Neural crest cell (in vitro differentiated cells): Measurements from ENCODE around the gene MYRFL. TPM values are rescaled to one million over a fixed set of nuclear protein-coding genes. Genes with fewer than 3 reads are reported as not detected.

ENCODE experiments used
- DNase-seq: peaks from one replicate; pipeline ENCODE4 v3.0.0; 2021; ENCODE audit warnings: low read depth, mixed read lengths, low spot score
- H3K27ac Mint-ChIP-seq: one replicate; pipeline ENCODE4 v1.8.0; 2021; ENCODE audit warnings: mild to moderate bottlenecking, mixed read lengths; ENCODE audit not compliant: unreplicated experiment
- H3K27me3 Mint-ChIP-seq: 2 replicates; pipeline ENCODE4 v1.8.0; 2021; ENCODE audit warnings: low read depth, mild to moderate bottlenecking, mixed read lengths
- H3K36me3 Mint-ChIP-seq: 2 replicates; pipeline ENCODE4 v1.8.0; 2021; ENCODE audit warnings: low read depth, mild to moderate bottlenecking, mixed read lengths
- H3K4me1 Mint-ChIP-seq: 2 replicates; pipeline ENCODE4 v1.8.0; 2021; ENCODE audit warnings: mixed read lengths
- H3K4me3 Mint-ChIP-seq: one replicate; pipeline ENCODE4 v1.8.0; 2021; ENCODE audit warnings: mild to moderate bottlenecking, mixed read lengths
- H3K9me3 Mint-ChIP-seq: 2 replicates; pipeline ENCODE4 v1.8.0; 2021; ENCODE audit warnings: mixed read lengths
- total RNA-seq: library from RNA; stranded (reverse); gene quantifications from 2 replicates; pipeline ENCODE4 v1.2.1, GENCODE V29; 2021
- TF ChIP-seq, protein P1 (sequence below): fragments of 200-600 bp; sonication (generic); conservative IDR thresholded peaks from 2 replicates; pipeline ENCODE4 v1.5.0; 2021; ENCODE audit warnings: antibody characterized with exemption, mild to moderate bottlenecking

MYRFL gene
- total RNA-seq, 1 donor from 2014 or later: 0.42 TPM

GRCh38 chr12:69836015-69836414, 11.0 kb downstream of the MYRFL start:
- Mint-ChIP-seq H3K4me1 (peaks cover 10% of the 10 kb centered on the region), H3K4me3 (no peak overlapping the region), H3K9me3 (no peaks in the 10 kb centered on the region), H3K27ac (no peak overlapping the region), H3K27me3 (no peaks in the 10 kb centered on the region), H3K36me3 (no peaks in the 10 kb centered on the region)
- TF ChIP-seq, protein P1, sequence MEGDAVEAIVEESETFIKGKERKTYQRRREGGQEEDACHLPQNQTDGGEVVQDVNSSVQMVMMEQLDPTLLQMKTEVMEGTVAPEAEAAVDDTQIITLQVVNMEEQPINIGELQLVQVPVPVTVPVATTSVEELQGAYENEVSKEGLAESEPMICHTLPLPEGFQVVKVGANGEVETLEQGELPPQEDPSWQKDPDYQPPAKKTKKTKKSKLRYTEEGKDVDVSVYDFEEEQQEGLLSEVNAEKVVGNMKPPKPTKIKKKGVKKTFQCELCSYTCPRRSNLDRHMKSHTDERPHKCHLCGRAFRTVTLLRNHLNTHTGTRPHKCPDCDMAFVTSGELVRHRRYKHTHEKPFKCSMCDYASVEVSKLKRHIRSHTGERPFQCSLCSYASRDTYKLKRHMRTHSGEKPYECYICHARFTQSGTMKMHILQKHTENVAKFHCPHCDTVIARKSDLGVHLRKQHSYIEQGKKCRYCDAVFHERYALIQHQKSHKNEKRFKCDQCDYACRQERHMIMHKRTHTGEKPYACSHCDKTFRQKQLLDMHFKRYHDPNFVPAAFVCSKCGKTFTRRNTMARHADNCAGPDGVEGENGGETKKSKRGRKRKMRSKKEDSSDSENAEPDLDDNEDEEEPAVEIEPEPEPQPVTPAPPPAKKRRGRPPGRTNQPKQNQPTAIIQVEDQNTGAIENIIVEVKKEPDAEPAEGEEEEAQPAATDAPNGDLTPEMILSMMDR: no peak
- no peak for DNase-seq

DNA sequence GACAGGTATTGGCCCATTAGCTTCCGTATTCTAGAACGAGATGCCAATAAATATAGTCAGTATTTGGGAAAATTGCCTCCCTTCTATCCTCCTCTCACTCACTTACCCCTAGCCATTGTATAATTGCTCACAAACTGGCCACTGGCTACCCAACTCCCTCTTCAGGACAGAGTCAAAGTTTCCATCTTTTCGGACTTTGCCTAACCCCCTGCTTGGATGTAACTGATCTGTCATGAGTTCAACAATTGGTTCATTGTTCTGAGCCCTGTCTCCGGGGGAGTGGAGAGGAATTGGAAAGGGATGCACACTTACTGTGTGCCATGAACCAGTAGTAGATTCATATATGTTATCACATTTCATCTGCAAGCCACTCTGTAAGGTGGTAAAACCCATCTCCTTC, 12.2 kb downstream of the MYRFL start:
- H3K27me3 Mint-ChIP-seq: no peaks in the 10 kb centered on the region
- no peaks in the 10 kb centered on the region for H3K9me3 Mint-ChIP-seq
- TF ChIP-seq, protein P1: no peak
- DNase-seq: no peak
- H3K4me3 Mint-ChIP-seq: no peak overlapping the region
- H3K36me3 Mint-ChIP-seq: no peaks in the 10 kb centered on the region
- no peak overlapping the region for H3K27ac Mint-ChIP-seq
- peaks cover 10% of the 10 kb centered on the region for H3K4me1 Mint-ChIP-seq

GRCh38 chr12:69837657-69838415, 12.8 kb downstream of the MYRFL start:
- Mint-ChIP-seq H3K27me3 (no peaks in the 10 kb centered on the region), H3K4me1 (peaks cover 10% of the 10 kb centered on the region)

DNA sequence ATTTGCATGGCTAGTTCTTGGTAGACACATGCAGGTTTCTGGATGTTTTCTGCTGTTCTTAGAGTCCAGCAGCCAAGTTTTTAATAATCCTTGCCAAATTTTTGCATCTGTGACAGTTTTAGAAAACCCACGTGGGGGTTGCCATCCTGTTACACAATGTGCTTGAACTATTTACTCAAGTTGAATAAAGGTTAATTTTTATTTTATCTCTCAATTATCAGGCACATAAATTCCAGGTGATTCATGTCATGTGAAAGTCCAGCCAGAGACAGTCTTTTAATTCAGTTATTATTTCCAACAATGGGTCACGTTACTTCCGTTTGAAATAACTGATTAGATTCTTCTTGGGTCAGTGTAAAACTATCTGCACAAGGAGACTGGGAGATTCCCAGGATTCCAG, 15.7 kb downstream of the MYRFL start:
- Mint-ChIP-seq H3K9me3 (no peaks in the 10 kb centered on the region), H3K36me3 (no peaks in the 10 kb centered on the region), H3K27me3 (no peaks in the 10 kb centered on the region), H3K4me3 (no peak overlapping the region), H3K4me1 (peaks cover 6% of the 10 kb centered on the region), H3K27ac (no peak overlapping the region)
- TF ChIP-seq, protein P1: no peak
- no peak for DNase-seq

More at GRCh38 chr12:69837657-69838415, 12.8 kb downstream of the MYRFL start:
- Mint-ChIP-seq H3K4me3 (no peak overlapping the region), H3K36me3 (no peaks in the 10 kb centered on the region), H3K27ac (peak overlapping the region; percentile 48), H3K9me3 (no peaks in the 10 kb centered on the region)
- TF ChIP-seq, protein P1: no peak
- DNase-seq: no peak

- H3K4me3 Mint-ChIP-seq: no peak overlapping the region
- H3K36me3 Mint-ChIP-seq: peaks cover 3% of the 10 kb centered on the region
- H3K9me3 Mint-ChIP-seq: peaks cover 3% of the 10 kb centered on the region
- H3K4me1 Mint-ChIP-seq: peaks cover 9% of the 10 kb centered on the region
- TF ChIP-seq, protein P1: no peak
- H3K27ac Mint-ChIP-seq: no peak overlapping the region
- DNase-seq: no peak
- H3K27me3 Mint-ChIP-seq: no peaks in the 10 kb centered on the region
Observed at GRCh38 chr12:69843608-69844007, 18.6 kb downstream of the MYRFL start.
